Measurements from ENCODE around the gene TRIO.
A peak's percentile ranks its signal among the peaks of the same experiment; 100 is the strongest.

TRIO gene

DNA sequence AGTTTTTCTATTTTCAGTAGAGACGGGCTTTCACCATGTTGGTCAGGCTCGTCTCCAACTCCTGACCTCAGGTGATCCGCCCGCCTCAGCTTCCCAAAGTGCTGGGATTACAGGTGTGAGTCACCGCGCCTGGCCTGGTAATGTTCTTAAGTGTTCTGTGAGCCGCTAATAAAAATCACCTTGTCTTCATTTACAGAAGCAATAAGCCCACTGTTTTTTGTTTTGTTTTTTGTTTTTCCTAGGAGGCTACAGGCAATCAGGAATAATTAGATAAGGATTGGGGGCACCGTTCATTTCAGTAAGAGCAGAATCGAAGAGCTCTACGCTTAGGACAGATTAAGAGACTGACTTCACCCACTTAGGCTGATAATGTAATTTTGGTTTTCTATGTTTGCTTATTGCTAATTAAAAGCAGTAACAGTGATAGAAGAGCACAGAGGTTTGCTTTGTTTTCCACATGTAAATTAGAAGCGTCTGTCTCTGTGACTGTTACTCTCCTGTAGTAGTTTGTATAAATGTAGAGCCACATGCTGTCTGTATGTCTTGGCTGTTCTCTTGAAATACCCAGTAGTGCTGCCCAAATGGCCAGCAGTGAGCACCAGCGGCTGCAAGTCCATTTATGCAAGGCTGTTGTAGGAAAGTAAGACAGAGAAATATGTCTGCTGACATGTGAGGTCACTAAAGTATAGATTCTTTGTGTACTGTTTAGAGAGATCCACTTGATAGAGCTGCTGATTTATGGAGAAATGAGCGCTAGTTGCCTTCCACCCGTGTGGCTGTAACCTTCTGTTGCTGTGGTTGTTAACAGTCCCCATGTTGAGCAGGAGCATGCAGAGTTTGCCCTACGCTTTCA lies 30.5 kb downstream of the TRIO start:
- DNase-seq (ENCODE audit: low read depth), result peak; percentile 39
- TF ChIP-seq, protein P1, sequence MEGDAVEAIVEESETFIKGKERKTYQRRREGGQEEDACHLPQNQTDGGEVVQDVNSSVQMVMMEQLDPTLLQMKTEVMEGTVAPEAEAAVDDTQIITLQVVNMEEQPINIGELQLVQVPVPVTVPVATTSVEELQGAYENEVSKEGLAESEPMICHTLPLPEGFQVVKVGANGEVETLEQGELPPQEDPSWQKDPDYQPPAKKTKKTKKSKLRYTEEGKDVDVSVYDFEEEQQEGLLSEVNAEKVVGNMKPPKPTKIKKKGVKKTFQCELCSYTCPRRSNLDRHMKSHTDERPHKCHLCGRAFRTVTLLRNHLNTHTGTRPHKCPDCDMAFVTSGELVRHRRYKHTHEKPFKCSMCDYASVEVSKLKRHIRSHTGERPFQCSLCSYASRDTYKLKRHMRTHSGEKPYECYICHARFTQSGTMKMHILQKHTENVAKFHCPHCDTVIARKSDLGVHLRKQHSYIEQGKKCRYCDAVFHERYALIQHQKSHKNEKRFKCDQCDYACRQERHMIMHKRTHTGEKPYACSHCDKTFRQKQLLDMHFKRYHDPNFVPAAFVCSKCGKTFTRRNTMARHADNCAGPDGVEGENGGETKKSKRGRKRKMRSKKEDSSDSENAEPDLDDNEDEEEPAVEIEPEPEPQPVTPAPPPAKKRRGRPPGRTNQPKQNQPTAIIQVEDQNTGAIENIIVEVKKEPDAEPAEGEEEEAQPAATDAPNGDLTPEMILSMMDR (conservative IDR thresholded peaks at IDR 0.05; ENCODE audit: low read length), result no peak
- no peak overlapping the region for H3K4me3 ChIP-seq (ENCODE audit: low read length)

DNA sequence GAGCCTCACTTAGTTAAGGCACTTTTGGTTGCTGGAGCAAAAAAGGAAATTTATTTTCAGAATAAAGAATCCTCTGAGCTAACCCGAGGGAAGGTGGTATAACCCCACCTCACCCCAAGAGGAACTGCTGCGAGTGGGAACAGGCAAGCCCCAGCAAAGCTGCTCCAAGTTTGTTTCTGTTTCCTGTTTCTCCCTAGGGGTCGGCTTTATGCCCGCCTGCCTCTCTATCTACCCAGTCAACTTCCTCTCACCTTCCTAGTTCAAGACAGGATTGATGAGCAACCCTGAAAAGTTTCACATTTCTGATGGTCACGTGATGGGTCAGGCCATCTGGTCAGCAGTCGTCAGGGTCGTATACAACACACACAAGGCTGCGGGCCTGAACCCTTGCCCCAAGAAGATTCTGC lies 31.1 kb downstream of the TRIO start:
- TF ChIP-seq, protein P1 (conservative IDR thresholded peaks at IDR 0.05; ENCODE audit: low read length), result no peak
- no peak for DNase-seq (ENCODE audit: low read depth)
- no peak overlapping the region for H3K4me3 ChIP-seq (ENCODE audit: low read length)

DNA sequence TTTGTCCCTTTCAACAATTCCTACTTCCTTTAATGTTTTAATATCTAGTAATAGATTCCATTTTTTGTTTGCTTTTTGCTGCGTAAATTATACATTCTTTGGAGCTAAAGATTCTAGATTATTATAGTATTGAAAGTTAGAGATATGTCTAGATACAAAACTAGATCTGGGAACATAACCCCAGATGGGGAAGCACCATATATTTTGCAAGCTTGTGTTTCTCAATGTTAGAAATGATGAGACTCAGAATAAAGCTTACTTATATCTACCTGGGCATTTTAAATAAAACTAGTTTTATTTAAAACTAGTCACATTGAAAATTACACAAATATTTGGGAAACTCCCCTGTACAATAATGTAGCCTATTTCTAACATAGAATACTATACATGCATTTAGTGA lies 32.2 kb downstream of the TRIO start:
- TF ChIP-seq, protein P1 (conservative IDR thresholded peaks at IDR 0.05; ENCODE audit: low read length), result no peak
- H3K4me3 ChIP-seq (ENCODE audit: low read length), result no peak overlapping the region
- DNase-seq (ENCODE audit: low read depth), result no peak

DNA sequence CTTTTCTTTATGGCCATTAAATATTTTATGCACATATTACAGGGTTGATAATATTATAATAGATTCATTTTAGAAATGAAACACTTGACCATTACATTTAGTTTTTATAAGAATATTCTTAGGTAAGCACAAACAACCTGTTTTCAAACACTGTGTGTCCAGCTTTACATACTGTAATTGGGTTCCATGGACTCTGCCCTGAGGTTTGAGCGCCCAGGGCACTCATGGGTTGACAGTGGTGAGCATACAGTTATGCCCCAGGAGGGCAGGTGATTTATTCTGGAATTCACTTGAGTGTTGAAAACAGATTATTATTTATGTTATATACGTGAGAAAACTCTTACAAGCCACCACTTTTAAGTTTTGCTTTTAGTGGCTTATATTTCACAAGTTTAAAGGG lies 33.7 kb downstream of the TRIO start:
- TF ChIP-seq, protein P1 (conservative IDR thresholded peaks at IDR 0.05; ENCODE audit: low read length), result no peak
- H3K4me3 ChIP-seq (ENCODE audit: low read length), result no peak overlapping the region
- no peak for DNase-seq (ENCODE audit: low read depth)

DNA sequence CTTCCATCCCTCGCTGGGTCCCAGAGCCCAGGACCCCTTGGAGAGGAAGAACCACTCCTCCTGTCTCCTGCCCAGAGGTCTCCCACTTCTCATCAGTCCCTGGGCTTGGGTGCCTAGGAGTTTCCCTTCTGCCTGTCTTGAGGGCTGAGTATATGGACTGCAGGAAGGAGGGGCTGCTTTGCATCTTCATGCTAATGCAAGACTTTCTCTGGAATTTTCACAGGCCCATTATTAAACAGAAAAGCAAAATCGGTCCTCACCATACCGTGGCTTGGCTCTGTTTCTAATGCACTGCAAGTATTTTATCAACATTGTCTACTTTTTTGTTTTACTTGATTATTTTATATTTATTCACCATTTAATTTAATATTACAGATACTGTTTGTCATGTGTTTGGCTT lies 34.5 kb downstream of the TRIO start:
- TF ChIP-seq, protein P1 (conservative IDR thresholded peaks at IDR 0.05; ENCODE audit: low read length), result no peak
- H3K4me3 ChIP-seq (ENCODE audit: low read length), result no peak overlapping the region
- peak; percentile 37 for DNase-seq (ENCODE audit: low read depth)

DNA sequence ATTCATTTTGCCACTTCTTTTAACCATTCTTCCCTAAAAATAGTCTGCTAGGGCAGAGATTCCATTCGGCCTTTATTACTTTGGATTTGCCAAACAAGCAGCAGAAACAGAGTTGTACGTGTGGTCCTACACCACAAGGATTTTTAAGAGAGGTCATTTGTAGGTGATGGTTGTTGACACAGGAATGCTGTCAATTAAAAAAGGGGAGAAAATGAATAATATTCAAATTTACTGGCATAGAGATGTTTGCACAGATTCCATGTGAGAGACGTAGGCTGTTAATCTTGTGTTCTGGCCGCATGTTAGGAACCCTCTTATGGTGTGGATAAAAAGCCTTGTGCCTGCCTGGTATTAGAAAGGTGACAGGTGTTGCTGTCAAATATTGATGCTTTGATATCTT lies 34.9 kb downstream of the TRIO start:
- H3K4me3 ChIP-seq (ENCODE audit: low read length), result no peak overlapping the region
- DNase-seq (ENCODE audit: low read depth), result peak; percentile 54
- TF ChIP-seq, protein P1 (conservative IDR thresholded peaks at IDR 0.05; ENCODE audit: low read length), result no peak

DNA sequence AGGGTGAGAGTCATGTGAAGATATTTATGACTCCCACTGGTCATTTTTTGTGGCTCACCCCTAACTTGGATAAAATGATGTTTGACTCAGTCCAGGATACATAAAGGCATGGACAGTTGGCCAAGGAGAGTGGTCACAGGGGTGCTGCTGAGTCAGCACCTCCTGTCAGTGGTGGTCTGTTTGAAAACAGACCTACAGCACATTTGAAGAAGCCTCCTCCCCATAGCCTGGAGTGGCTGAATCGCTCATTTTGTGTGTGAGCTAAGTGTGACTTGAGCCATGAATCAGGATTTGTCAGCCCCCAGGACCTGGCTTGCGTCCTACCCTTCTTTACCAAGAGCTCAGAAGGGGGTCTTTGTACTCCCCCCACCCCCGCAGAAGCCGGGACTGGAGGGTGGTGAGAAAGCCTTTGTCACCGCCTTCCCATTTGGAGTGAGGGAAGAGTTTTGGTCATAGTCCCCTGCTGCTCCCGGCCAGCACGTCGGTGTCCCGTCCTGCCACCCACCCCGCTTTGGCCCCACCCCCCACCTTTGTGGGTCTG lies 35.6 kb downstream of the TRIO start:
- TF ChIP-seq, protein P1 (conservative IDR thresholded peaks at IDR 0.05; ENCODE audit: low read length), result no peak
- H3K4me3 ChIP-seq (ENCODE audit: low read length), result peak overlapping the region; percentile 19
- peak; percentile 78 for DNase-seq (ENCODE audit: low read depth)
